GM12878 (cell line): Measurements from ENCODE around the gene ITPR2. TPM values are rescaled to one million over a fixed set of nuclear protein-coding genes. Genes with fewer than 3 reads are reported as not detected.
A peak's percentile ranks its signal among the peaks of the same experiment; 100 is the strongest.

Experiments used
- ATAC-seq: fragments of 200-7000 bp; cut with Tn5 transposase; 3 replicates; pipeline ENCODE4 v1.9.1; 2020; ENCODE audit warnings: mild to moderate bottlenecking, moderate library complexity
- BruUV-seq: library from RNA; stranded (reverse); fragments of 400-500 nt; replicated peaks from 2 replicates; lab custom pipeline; 2021; lab: Mats Ljungman, UMichigan
- CTCF ChIA-PET: fragments of 300-600 bp; sonication (Branson Sonifier 250); formaldehyde crosslinking; extraction: SDS; loops from one replicate; lab custom pipeline; 2021; ENCODE audit warnings: inconsistent platforms; lab: Yijun Ruan, JAX
- POLR2A ChIA-PET: fragments of 350-600 bp; formaldehyde crosslinking; extraction: SDS; loops from one replicate; lab custom pipeline; 2021; ENCODE audit warnings: inconsistent platforms; lab: Charles Lee
- RAD21 ChIA-PET: fragments of 300-600 bp; sonication (Branson Sonifier 250); formaldehyde crosslinking; loops from one replicate; lab custom pipeline; 2023; ENCODE audit warnings: antibody characterized with exemption; ENCODE audit not compliant: unreplicated experiment; lab: Charles Lee
- SMC1A ChIA-PET: fragments of 300-600 bp; sonication (Branson Sonifier 250); formaldehyde crosslinking; loops from one replicate; lab custom pipeline; 2023; ENCODE audit not compliant: unreplicated experiment, uncharacterized antibody; lab: Charles Lee
- DNase-seq: peaks from one replicate; pipeline ENCODE4 v3.0.0-alpha.2; 2011; ENCODE audit warnings: low read depth, low spot score
- FAIRE-seq: peaks from 3 replicates; lab custom pipeline; 2011; peaks lifted over from hg19 to GRCh38; lab: Jason Lieb, UNC
- H2AFZ ChIP-seq: 2 replicates; pipeline ENCODE4 v1.6.0; 2011; ENCODE audit warnings: low read depth, low read length, control low read depth; ENCODE audit not compliant: control insufficient read depth
- H3K27ac ChIP-seq: 2 replicates; pipeline ENCODE4 v1.5.1; 2011; ENCODE audit warnings: control low read depth; ENCODE audit not compliant: control insufficient read depth, insufficient read depth
- H3K27me3 ChIP-seq, 2 experiments: replicated peaks in 1 of 2; 2 replicates each; pipeline versions ENCODE4 v1.6.0 to v1.6.1; 2011; ENCODE audit warnings: low read length in 1 of 2; ENCODE audit not compliant: control insufficient read depth in 2 of 2, insufficient read depth in 2 of 2
- H3K36me3 ChIP-seq, 2 experiments: 2 replicates each; pipeline ENCODE4 v1.5.1; 2011; ENCODE audit warnings: low read length in 1 of 2; ENCODE audit not compliant: control insufficient read depth in 2 of 2, insufficient read depth in 2 of 2
- H3K4me1 ChIP-seq: 2 replicates; pipeline ENCODE4 v1.6.1; 2011; ENCODE audit warnings: mild to moderate bottlenecking, low read length, moderate library complexity, mixed read lengths; ENCODE audit not compliant: control insufficient read depth, insufficient read depth
- H3K4me2 ChIP-seq: 2 replicates; pipeline ENCODE4 v1.6.0; 2011; ENCODE audit warnings: control low read depth; ENCODE audit not compliant: control insufficient read depth, insufficient read depth
- H3K4me3 ChIP-seq: fragments of 200-600 bp; sonication (generic); 2 replicates; pipeline ENCODE4 v1.5.1; 2016
- H3K79me2 ChIP-seq: 2 replicates; pipeline ENCODE4 v1.6.0; 2011; ENCODE audit warnings: low read length; ENCODE audit not compliant: control insufficient read depth, insufficient read depth
- H3K9ac ChIP-seq: 2 replicates; pipeline ENCODE4 v1.8.0; 2011; ENCODE audit warnings: low read length, control low read depth, mixed read lengths; ENCODE audit not compliant: control insufficient read depth, insufficient read depth
- H3K9me3 ChIP-seq: replicated peaks from 3 replicates; pipeline ENCODE4 v1.5.1; 2011; ENCODE audit warnings: mild to moderate bottlenecking, low read length; ENCODE audit not compliant: control insufficient read depth, insufficient read depth
- H4K20me1 ChIP-seq: 2 replicates; pipeline ENCODE4 v1.6.0; 2011; ENCODE audit not compliant: control insufficient read depth, insufficient read depth
- BCL11A ChIP-seq: IDR thresholded peaks from 2 replicates; pipeline ENCODE4 v1.6.1; 2011; ENCODE audit warnings: low read depth, low read length
- CBFB ChIP-seq: IDR thresholded peaks from 2 replicates; pipeline ENCODE4 v1.6.1; 2016; ENCODE audit warnings: antibody characterized with exemption, low read depth
- CBX5 ChIP-seq: sonication (generic); IDR thresholded peaks from 2 replicates; pipeline ENCODE4 v1.6.1; 2016; ENCODE audit warnings: low read depth, moderate library complexity, mild to moderate bottlenecking, inconsistent platforms
- EED ChIP-seq: sonication (generic); IDR thresholded peaks from 2 replicates; pipeline ENCODE4 v1.6.1; 2016; ENCODE audit warnings: antibody characterized with exemption, low read depth
- IKZF1 ChIP-seq: fragments of 450-650 bp; conservative IDR thresholded peaks from 2 replicates; pipeline ENCODE4 v1.6.1; 2017; ENCODE audit warnings: antibody characterized with exemption, mild to moderate bottlenecking
- IKZF2 ChIP-seq, 2 experiments: fragments of 450-650 bp; IDR thresholded peaks; 2 replicates each; pipeline ENCODE4 v1.6.1; 2017; ENCODE audit warnings: mild to moderate bottlenecking in 2 of 2, moderate library complexity in 2 of 2
- MTA2 ChIP-seq: fragments of 450-650 bp; IDR thresholded peaks from 2 replicates; pipeline ENCODE4 v1.6.1; 2016; ENCODE audit warnings: low read depth, mild to moderate bottlenecking, moderate library complexity
- NBN ChIP-seq: fragments of 450-650 bp; IDR thresholded peaks from 2 replicates; pipeline ENCODE4 v1.6.1; 2016
- NKRF ChIP-seq: fragments of 450-650 bp; conservative IDR thresholded peaks from 2 replicates; pipeline ENCODE4 v1.6.1; 2017; ENCODE audit warnings: mild to moderate bottlenecking, moderate library complexity
- RBBP5 ChIP-seq: fragments of 200-600 bp; sonication (generic); conservative IDR thresholded peaks from 2 replicates; pipeline ENCODE4 v1.6.1; 2016
- RUNX3 ChIP-seq: IDR thresholded peaks from 2 replicates; pipeline ENCODE4 v1.6.1; 2012; ENCODE audit warnings: low read length, inconsistent platforms
- SMC3 ChIP-seq: IDR thresholded peaks from 2 replicates; pipeline ENCODE4 v1.6.1; 2011; ENCODE audit warnings: low read length, improper control_type of control experiment, borderline replicate concordance
- USF1 ChIP-seq: IDR thresholded peaks from 2 replicates; pipeline ENCODE4 v1.6.1; 2011; ENCODE audit warnings: borderline replicate concordance, low read depth, mild to moderate bottlenecking, moderate library complexity, mixed read lengths, low read length; ENCODE audit not compliant: insufficient read depth; ENCODE audit errors: extremely low read length
- WGBS: methylation state at CpG from one replicate; pipeline ENCODE4 v1.1.6; 2016; ENCODE audit warnings: low lambda C conversion rate; ENCODE audit not compliant: insufficient replicate concordance, insufficient coverage; ENCODE audit errors: missing lambda C conversion rate; 5-methylcytosine and 5-hydroxymethylcytosine counted together
- in situ Hi-C: fragments of 300-500 bp; cut with MboI; formaldehyde crosslinking; loops from 9 replicates; pipeline ENCODE4 v1.14.3; 2018; ENCODE audit warnings: mixed read lengths
- intact Hi-C: fragments of 100-400 bp; cut with micrococcal nuclease; formaldehyde crosslinking; loops from one replicate; pipeline ENCODE4 v1.14.2; 2022; ENCODE audit not compliant: unreplicated experiment
- polyA plus RNA-seq, 11 experiments: library from polyadenylated mRNA; depleted of rRNA in 4 of 11; unstranded in 6 of 11; stranded (reverse) in 5 of 11; fragments of >200 nt; fragmentation: Nextera tagmentation in 4 of 11; fragmentation: Illumina TruSeq in 1 of 11; extraction: Ambion mirVana in 4 of 11; extraction: Trizol in 1 of 11; gene quantifications; 1 replicate in 1 of 11; 2 replicates in 10 of 11; pipeline versions ENCODE4 v1.2.1 to v1.2.3, GENCODE V29; 2011 to 2016; ENCODE audit warnings: inconsistent platforms in 2 of 11, missing spikeins in 2 of 11, low read depth in 1 of 11
- total RNA-seq, 4 experiments: library from RNA; depleted of rRNA in 3 of 4; stranded (reverse); fragments of >200 nt in 3 of 4; fragmentation: Illumina TruSeq in 1 of 4; extraction: Trizol in 1 of 4; gene quantifications; 2 replicates each; pipeline versions ENCODE4 v1.2.1 to v1.2.3, GENCODE V29; 2013 to 2021
- TF ChIP-seq, protein P1 (sequence below): fragments of 450-650 bp; IDR thresholded peaks from 2 replicates; pipeline ENCODE4 v1.6.1; 2016; ENCODE audit warnings: mild to moderate bottlenecking

Gene ITPR2
- total and polyA plus RNA-seq, 10 of the 15 experiments (the other 5 are each of a cell fraction or from before 2014, with no cell fraction given), result 7.5 to 76.2 (median 47.1) TPM

DNA sequence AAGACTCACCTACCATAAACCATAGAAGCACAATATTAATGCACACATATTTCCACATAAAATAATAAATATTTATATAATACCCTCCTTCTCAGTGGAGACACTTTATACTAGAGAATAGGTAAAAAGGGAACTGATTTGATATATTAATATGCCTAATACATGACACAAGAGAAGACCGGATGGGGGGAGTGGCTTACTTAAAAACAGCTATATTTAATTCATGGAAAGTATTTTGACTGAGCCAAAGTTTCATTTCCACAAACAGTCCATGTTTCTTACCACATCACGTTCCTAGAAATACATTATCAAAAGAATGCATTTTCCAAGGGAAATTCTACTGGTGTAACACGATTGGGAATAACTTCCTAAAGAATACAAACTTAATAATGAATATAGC is 63.4 kb downstream of the ITPR2 start (continued):
- TF ChIP-seq SMC3 (no peak), RBBP5 (no peak), CBX5 (no peak)

DNA sequence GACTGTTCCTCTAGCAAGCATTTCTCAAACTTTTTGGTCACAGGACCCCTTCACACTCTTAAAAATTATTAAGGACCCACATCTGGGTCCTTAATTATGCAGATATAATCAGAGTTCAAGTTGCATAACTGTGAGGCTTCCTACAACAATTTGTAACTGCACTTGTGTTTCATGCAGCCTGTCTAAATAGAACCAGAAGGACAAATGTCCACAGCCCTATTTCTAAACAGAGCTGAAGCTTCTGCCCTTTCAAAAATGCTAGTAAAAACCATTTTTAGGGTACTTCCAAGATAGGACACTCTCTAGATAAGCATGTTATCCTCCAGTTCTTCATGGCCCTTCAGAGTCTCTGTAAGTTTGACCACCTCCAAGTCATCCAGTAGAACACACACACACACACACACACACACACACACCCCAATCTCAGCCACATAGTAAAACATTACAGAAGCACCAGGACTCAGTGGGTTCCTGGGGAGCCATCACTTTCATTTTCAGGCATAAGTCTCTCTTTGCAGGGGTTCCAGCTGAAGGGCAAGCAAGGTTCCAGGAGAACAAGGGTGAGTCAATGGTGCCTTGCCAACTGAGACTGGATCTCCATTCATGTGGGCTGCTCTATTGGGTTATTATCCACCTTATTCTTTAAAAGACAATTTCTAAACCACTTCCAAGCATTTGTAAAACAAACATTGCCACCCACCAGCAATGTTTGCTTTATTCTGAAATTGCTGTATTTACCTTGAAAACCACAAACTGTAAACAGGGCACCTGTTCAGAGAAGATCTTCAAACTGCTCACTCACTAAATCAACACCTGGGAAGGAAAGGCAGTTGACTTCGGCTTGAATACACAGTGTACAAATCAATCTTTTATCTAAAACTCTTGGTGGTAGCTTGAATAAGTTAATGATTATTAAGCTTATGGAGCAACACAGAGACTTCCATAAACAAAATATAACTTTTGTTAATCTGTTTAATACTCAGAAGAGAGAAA is 64.1 kb downstream of the ITPR2 start:
- FAIRE-seq (no peak), ATAC-seq (peak; percentile 75), DNase-seq (no peak)
- Histone ChIP-seq H3K79me2 (peaks cover 8% of the 10 kb centered on the region), H3K4me3 (no peak overlapping the region), H3K4me2 (peak overlapping the region; percentile 74), H3K9ac (no peak overlapping the region; the same call in 1 of the 2 replicates), H3K9me3 (peaks cover 3% of the 10 kb centered on the region; the same call in 2 of the 3 replicates), H4K20me1 (no peaks in the 10 kb centered on the region), H3K27ac (peak overlapping the region; percentile 67), H3K4me1 (peaks cover 32% of the 10 kb centered on the region), H2AFZ (no peak overlapping the region), H3K27me3 (no peaks in the 10 kb centered on the region), H3K36me3 (peaks cover 0 to 9% of the 10 kb centered on the region in 2 experiments; a peak in 1 of 4 replicates)
- in situ Hi-C loops (no loop called here), intact Hi-C loops (no loop called here)
- WGBS, result 61% methylated on average over 1 of the region's 1 CpG
- POLR2A ChIA-PET, result interaction anchor here (0.7 to 3.1 kb wide), 6 partner anchors 9 to 106 kb away, joined by 3 to 18 read pairs (median 3); partner anchors contain the start of gene ITPR2
- SMC1A ChIA-PET, result interaction anchor here (0.6 to 3.2 kb wide), 15 partner anchors 13 to 116 kb away, joined by 3 to 26 read pairs (median 4); no protein-coding TSS in a partner anchor
- no TSS peak for BruUV-seq
- TF ChIP-seq, protein P1, sequence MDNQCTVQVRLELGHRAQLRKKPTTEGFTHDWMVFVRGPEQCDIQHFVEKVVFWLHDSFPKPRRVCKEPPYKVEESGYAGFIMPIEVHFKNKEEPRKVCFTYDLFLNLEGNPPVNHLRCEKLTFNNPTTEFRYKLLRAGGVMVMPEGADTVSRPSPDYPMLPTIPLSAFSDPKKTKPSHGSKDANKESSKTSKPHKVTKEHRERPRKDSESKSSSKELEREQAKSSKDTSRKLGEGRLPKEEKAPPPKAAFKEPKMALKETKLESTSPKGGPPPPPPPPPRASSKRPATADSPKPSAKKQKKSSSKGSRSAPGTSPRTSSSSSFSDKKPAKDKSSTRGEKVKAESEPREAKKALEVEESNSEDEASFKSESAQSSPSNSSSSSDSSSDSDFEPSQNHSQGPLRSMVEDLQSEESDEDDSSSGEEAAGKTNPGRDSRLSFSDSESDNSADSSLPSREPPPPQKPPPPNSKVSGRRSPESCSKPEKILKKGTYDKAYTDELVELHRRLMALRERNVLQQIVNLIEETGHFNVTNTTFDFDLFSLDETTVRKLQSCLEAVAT, result 0 out of 2 replicates have a peak, but pooled peaks have one; percentile 26
- TF ChIP-seq MTA2, result peak; percentile 38; the same call in 1 of the 2 replicates
- TF ChIP-seq IKZF2 (IDR thresholded peaks at IDR 0.05), result peak; percentile 47 to 62; a peak in 2 of 4 replicates
- 0 out of 2 replicates have a peak, but pooled peaks have one; percentile 14 for TF ChIP-seq IKZF1
- peak; percentile 71 for TF ChIP-seq RUNX3
- TF ChIP-seq NBN, result peak; percentile 25; the same call in 1 of the 2 replicates
- no peak for TF ChIP-seq NKRF
- no peak for TF ChIP-seq USF1
- peak; percentile 60; the same call in 1 of the 2 replicates for TF ChIP-seq CBFB
- peak; percentile 39; the same call in 1 of the 2 replicates for TF ChIP-seq EED
- TF ChIP-seq BCL11A, result no peak
- RAD21 ChIA-PET, result interaction anchor here (1.0 to 2.0 kb wide), 6 partner anchors 20 to 117 kb away, joined by 3 to 6 read pairs (median 4); partner anchors contain the start of gene ITPR2
- CTCF ChIA-PET, result interaction anchor here (1.0 to 1.5 kb wide), 2 partner anchors 32 to 38 kb away, joined by 3 to 4 read pairs; no protein-coding TSS in a partner anchor
